PC-3 (cell line): ENCODE data around the gene TRDN.

Experiments used
- EZH2 ChIP-seq: fragments of 300-600 bp; sonication (generic); IDR thresholded peaks from one replicate; pipeline ENCODE4 v1.6.1; 2017; ENCODE audit warnings: antibody characterized with exemption, mild to moderate bottlenecking, low read length; ENCODE audit not compliant: unreplicated experiment
- TF ChIP-seq, protein P1 (sequence below): fragments of 300-600 bp; sonication (generic); conservative IDR thresholded peaks from 2 replicates; pipeline ENCODE4 v1.5.1; 2017; ENCODE audit warnings: antibody characterized with exemption, low read depth, mild to moderate bottlenecking, low read length

DNA sequence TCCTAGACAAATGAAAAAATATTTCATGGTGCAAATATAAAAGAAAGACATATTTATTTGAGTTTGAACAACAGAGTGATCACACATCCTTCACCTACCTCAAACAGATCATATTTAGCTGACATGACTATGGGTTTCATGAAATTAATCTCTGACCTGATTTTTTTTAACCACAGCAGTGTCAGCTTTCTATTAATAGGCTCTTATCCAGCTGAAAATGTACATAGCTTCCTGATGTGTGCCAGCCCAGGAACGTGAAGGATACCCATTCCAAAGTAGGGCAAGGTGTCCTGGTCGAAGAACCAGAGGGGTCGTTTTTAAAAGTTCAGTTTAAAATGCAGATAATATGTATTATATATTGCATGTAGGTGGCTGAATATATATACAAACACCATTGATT, 19.8 kb downstream of the TRDN start:
- TF ChIP-seq, protein P1, sequence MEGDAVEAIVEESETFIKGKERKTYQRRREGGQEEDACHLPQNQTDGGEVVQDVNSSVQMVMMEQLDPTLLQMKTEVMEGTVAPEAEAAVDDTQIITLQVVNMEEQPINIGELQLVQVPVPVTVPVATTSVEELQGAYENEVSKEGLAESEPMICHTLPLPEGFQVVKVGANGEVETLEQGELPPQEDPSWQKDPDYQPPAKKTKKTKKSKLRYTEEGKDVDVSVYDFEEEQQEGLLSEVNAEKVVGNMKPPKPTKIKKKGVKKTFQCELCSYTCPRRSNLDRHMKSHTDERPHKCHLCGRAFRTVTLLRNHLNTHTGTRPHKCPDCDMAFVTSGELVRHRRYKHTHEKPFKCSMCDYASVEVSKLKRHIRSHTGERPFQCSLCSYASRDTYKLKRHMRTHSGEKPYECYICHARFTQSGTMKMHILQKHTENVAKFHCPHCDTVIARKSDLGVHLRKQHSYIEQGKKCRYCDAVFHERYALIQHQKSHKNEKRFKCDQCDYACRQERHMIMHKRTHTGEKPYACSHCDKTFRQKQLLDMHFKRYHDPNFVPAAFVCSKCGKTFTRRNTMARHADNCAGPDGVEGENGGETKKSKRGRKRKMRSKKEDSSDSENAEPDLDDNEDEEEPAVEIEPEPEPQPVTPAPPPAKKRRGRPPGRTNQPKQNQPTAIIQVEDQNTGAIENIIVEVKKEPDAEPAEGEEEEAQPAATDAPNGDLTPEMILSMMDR = no peak
- no peak for TF ChIP-seq EZH2
